ENCODE results near the gene ATRIP.
"Not testable (repeated sequence)": the region's sequence is repeated elsewhere in the genome, so short reads cannot be mapped to it uniquely, and the experiment has no call there.

Gene ATRIP

DNA sequence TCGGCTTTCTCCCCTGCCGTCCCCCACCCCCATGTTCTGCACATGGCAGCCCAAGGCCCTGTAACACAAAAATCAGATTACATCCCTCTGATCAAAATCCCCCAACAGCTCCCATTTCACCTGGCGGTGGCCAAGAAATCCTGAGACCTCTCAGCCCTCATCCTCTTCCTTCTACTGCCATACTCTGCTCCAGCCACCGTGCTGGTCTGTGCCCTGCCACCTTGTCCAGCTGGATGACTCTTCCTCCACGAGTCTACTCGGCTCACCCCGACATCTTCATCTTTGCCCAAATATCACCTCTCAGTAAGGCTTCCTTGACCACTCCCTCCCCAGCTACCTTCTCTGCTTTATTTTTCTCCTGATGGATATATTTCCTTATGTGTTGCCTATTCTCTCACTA is 9.7 kb upstream of the ATRIP start:
- no peak for DNase-seq (ENCODE audit: low spot score)

DNA sequence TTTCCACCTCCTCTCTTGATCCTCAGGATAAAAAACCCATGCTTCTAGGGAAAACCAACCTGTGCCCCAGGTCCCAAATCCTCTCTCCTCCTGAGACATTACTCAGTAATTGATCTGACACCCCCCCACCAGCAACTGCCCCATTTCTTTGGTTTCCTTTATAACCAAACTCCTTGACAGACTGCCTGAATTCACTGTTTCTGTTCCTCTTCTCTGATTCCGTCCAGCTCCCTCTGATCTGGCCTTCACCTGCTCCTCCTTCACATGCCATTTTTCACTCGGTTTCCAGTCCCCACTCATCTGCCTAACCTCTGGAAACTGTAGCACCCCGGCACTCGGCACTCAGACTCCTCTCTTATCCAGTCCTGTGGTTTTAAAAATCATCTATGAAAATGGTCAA is 8.7 kb upstream of the ATRIP start:
- DNase-seq (ENCODE audit: low spot score), result no peak

DNA sequence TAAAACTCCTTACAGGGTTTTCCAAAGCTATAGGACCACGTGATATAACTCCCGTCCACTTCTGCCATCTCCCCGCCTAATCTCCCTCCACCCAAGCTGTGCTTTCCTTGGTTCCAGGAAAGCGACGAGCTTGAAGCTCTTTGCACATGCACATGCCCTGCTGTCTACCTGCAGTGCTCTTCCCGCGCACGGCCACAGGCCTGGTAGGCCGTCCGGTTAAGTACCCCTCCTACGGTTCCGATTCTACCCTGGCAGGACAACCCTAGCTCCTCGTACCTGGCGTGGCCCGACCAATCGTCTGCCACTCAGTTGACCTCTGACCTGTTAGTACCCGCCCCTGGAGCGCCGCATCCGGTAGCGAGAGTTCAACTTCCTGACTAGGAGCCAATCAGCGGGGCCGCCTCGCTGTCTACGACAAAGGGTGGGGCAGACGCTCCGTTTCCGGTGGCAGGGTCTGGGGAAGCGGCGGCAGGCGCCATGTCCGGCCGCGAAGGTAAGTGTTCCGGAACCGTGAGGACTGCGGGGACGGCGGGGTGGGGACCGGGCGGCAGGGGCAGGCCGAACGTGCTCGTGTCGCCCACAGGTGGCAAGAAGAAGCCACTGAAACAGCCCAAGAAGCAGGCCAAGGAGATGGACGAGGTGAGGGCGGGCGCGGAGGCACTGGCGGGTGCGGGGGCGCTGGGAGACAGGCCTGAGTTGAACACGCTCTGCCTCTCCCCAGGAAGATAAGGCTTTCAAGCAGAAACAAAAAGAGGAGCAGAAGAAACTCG is 6.5 kb upstream of the ATRIP start, which contains the start of the genes CCDC51 and TMA7:
TSS of gene CCDC51 (minus strand) at position 300 of the 770 bp plus-strand sequence. CDS start 4,991 bp downstream, outside the sequence.
TSS of gene TMA7 (plus strand) at position 438 of the 770 bp plus-strand sequence. CDS start at position 478, 40 bp downstream.
- DNase-seq (ENCODE audit: low spot score), result peak; percentile 97

DNA sequence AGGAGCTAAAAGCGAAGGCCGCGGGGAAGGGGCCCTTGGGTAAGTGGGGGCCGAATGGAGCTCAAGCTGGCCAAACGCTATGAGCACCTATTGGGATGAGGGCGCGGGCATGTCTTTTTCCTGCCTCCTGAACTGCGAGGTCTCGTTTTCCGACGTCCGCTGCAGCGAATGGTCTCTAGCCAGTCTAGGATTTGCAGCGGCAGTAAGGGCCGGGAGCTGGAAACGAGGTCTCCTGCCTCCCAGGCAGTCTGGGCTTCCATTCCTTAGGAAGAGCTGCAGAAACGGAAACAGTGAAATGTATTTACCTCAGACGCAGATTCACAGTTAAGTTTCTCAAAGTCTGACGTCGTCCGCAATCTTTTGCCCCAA is 6.0 kb upstream of the ATRIP start:
- DNase-seq (ENCODE audit: low spot score), result no peak

DNA sequence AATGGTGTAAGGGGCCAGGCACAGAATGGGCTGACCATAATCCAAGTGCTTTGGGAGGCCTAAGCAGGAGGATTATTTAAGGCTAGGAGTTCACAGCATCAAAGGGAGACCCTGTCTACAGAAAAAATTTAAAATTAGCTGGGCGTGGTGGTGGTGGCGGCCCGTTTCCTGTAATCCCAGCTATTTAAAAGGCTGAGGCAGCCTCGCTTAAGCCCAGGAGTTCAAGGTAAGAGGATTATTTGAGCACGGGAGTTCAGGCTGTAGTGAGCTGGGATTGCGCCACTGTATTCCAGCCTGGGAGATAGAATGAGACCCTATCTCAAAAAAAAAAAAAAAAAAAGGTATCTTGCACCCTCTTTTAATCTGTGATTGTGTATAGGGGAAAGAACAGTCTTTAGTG is 4.6 kb upstream of the ATRIP start:
- no peak for DNase-seq (ENCODE audit: low spot score)

DNA sequence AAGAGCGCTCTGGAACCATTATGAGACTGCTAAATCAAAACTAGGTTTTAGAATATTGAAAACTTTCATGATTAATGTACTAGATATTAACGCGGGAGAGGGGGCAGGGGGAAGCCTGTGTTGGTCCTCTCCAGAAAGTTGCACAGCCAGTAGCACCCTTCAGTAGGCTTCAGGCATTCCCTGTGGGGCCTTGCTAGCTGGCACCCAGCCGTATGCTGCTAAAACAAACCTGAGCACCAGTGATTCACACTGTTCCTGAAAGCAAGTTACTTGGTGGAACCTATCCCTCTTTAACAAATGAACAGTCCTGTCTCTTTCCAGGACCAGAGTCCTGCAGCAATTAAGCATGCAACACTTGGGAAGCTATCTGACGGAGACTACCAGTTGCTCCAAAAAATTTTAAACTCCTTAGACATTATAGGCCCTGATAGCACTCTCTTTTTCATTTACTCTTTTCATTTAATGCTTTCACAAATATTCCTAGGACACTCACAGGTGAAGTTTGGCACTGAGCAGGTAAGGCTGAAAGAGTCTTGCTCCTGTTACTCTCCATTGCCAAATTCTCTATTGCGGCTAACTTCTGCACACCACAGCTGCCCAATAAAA is 1.2 kb upstream of the ATRIP start:
- no peak for DNase-seq (ENCODE audit: low spot score)

DNA sequence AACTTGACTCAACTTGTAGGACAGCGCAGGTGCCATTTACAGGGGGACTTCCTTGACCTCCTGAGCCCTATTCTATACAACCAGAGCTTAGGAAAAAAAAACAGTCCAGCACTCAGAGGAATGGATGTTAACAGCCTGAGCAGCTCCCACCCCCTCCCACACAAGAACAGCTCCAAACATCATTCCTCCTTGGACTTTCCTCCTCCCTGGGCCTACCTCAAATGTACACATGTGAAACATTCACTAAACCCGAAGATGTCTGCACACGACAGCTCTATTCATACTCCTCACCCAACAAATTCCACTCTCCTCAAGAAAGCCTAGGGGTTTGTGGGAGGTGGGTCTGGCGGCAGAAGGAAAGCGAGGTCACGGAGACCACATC is 503 bp upstream of the ATRIP start:
- no peak for DNase-seq (ENCODE audit: low spot score)

DNA sequence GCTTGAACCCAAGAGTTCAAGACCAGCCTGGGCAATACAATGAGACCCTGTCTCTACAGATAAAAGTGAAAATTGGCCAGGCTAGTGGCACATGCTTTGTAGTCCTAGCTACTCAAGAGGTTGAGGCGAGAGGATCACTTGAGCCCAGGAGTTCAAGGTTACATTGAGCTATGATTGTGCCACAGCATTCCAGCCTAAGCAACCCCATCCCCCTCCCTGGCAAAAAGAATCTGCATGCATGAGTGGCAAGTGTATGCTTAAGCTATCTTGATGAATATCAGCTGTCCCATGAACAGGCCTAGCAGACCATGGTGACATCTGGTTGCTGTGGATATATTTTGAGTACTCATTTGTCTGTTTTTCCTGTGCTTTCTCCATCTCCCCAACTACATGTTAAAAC is 4.7 kb downstream of the ATRIP start:
- no peak for DNase-seq (ENCODE audit: low spot score)

DNA sequence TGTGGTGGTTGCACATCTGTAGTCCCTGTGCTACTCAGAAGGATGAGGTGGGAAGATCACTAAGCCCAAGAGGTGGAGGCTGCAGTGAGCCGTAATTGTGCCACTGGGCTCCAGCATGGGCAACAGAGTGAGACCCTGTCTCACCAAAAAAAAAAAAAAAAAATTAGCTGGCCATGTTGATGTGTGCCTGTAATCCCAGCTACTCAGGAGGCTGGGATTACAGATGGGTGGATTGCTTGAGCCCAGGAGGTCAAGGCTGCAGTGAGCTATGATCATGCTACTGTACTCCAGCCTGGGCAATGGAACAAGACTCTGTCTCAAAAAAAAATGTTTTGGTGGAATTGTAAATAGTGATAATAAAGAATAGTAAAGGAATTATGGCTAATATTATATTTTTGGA is 9.9 kb downstream of the ATRIP start:
- no peak for DNase-seq (ENCODE audit: low spot score)

DNA sequence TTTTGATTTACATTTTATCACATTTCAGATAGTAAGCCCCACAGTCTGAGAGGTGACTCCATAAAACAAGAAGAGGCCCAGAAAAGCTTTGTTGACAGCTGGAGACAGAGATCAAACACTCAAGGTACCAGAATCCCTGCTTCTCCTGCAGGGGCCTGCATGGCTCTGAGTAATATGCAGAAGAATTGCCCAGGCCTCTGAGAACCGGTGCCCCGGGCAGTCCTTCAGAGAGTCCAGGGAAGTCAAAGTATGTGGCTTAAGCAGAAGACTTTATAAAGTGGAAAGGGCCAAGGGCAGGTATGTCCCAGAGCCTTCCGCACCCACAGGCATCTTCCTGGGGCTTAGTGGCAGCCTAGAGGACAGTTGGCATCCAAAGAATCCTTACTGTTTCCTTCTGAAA is 12.8 kb downstream of the ATRIP start:
- no peak for DNase-seq (ENCODE audit: low spot score)

DNA sequence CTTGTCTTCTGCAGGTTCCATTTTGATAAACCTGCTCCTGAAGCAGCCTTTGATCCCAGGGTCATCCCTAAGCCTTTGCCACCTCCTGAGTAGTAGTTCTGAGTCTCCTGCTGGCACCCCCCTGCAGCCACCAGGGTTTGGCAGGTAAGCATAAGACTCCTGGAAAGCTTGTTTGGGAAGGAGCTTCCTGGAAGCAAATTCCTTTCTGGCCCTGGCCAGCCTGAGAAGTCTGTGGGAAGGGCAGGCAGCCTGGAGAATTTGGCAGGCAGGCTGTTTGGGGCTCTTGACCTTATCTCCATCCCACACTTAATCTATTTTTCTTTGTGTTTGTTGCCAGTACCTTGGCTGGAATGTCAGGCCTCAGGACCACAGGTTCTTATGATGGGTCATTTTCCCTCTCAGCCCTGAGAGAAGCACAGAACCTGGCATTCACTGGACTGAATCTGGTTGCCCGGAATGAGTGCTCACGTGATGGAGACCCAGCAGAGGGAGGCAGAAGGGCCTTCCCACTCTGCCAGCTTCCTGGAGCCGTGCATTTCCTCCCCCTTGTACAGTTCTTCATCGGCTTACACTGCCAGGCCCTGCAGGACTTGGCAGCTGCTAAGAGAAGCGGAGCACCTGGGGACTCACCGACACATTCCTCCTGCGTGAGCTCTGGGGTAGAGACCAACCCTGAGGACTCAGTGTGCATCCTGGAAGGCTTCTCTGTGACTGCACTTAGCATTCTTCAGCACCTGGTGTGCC is 13.4 kb downstream of the ATRIP start:
- DNase-seq (ENCODE audit: low spot score), result no peak

DNA sequence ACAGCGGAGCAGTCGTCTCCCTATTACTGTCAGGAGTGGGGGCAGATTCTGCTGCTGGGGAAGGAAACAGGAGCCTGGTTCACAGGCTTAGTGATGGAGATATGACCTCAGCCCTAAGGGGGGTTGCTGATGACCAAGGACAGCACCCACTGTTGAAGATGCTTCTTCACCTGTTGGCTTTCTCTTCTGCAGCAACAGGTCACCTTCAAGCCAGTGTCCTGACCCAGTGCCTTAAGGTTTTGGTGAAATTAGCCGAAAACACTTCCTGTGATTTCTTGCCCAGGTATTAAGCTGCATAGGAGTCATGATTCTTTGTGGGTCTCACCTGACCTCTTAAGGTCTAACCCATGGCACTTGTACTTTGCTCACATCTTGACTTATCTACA is 14.0 kb downstream of the ATRIP start:
- no peak for DNase-seq (ENCODE audit: low spot score)

DNA sequence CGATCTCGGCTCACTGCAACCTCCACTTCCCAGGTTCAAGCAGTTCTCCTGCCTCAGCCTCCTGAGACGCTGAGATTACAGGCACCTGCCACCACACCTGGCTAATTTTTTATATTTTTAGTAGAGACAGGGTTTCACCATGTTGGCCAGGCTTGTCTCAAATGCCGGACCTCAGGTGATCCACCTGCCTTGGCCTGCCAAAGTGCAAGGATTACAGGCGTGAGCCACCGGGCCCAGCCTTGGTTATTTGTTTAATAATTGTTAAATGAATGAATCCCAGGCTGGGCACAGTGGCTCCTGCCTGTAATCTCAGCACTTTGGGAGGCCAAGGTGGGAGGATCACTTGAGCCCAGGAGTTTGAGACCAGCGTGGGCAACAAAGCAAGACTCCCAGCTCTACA is 15.2 kb downstream of the ATRIP start:
- DNase-seq (ENCODE audit: low spot score), result not testable (repeated sequence)

DNA sequence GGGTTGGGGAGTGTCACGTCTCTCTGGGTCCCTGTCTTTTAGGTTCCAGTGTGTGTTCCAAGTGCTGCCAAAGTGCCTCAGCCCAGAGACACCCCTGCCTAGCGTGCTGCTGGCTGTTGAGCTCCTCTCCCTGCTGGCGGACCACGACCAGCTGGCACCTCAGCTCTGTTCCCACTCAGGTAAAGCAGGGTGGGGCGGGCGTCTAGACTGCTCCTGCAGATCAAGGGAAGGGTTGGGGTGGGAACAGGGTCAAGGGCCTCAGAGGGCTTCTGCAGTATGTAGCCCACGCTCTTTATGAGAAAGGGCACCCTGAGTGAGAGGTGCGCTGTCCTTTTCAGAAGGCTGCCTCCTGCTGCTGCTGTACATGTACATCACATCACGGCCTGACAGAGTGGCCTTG is 17.2 kb downstream of the ATRIP start:
- no peak for DNase-seq (ENCODE audit: low spot score)

DNA sequence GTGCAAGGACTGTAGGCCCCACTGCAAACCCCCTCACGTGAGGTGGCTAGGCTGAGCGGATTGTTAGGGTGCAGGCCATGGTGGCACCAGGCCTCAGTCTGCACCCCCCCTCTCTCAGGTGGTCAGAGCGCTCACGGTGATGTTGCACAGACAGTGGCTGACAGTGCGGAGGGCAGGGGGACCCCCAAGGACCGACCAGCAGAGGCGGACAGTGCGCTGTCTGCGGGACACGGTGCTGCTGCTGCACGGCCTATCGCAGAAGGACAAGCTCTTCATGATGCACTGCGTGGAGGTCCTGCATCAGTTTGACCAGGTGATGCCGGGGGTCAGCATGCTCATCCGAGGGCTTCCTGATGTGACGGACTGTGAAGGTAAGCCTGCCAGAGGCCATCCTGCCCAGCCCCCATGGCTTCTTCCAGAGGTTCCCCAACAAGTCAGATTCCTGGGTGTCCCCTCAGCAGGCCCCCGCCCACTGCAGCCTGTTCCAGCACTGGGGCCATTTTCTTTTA is 18.2 kb downstream of the ATRIP start:
- DNase-seq (ENCODE audit: low spot score), result no peak

DNA sequence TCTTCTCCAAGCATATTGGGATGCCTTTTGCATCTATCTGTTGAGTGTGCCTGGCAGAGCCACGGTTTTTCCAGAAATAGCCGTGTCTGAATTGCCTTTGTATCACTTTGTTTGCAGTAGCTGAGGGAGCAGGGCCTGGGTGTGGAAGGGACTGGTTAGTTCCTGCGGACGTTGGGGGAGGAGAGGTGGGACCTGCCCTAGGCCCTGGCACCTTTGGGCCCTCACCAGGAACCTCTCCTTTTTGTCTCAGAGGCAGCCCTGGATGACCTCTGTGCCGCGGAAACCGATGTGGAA is 18.6 kb downstream of the ATRIP start:
- DNase-seq (ENCODE audit: low spot score), result no peak

DNA sequence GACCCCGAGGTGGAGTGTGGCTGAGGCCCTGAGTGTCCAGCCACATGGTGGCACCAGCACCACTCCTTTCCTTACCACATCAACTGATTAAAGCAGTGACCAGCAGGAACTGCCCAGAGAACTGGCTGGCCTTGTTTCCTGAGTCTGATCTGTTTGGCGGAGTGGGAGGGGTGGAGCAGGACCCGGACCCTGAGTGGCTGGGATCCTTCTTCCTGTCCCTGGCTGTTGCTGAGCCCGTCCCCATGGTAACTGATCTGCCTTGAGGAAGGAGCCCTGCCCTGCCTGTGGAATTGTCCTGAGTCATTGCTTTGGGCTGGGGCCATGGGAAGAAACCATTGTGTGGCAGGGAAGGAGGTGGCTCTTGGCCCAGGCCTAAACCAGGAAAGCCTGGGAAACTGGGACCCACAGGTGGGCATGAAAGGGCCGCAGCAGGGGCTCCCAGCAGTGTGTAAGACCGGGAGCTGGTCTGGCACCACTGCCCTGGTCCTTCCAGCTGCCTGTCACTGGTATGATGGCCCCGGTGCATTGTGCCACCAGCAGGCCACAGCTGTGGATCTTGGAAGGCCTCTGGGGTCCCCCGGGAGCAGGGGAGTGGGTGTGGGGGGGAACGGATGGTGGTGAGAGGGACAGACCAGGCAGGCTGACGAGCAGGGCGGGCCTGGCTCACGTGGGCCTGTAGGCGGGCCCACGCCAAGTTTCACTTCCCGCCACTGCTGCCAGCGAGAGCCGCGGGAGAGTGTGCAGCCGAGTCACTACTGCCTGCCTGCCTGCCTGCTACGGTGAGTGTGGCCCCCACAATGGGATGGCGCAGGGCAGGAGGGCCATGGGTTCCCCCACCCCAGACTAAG is 19.2 kb downstream of the ATRIP start:
- DNase-seq (ENCODE audit: low spot score), result peak; percentile 80

DNA sequence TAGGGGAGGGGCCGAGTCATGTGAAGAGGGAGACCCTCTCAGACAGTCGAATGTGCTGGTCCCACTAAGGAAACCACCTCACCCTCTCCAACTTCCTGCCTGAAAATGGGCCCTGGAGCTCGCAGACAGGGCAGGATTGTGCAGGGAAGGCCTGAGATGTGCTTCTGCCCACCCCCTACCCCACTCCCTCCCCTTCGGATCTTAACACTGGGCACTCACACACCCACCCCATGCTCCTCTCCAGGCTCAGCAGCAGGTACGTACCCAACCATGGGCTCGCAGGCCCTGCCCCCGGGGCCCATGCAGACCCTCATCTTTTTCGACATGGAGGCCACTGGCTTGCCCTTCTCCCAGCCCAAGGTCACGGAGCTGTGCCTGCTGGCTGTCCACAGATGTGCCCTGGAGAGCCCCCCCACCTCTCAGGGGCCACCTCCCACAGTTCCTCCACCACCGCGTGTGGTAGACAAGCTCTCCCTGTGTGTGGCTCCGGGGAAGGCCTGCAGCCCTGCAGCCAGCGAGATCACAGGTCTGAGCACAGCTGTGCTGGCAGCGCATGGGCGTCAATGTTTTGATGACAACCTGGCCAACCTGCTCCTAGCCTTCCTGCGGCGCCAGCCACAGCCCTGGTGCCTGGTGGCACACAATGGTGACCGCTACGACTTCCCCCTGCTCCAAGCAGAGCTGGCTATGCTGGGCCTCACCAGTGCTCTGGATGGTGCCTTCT is 20.0 kb downstream of the ATRIP start:
- DNase-seq (ENCODE audit: low spot score), result peak; percentile 26

DNA sequence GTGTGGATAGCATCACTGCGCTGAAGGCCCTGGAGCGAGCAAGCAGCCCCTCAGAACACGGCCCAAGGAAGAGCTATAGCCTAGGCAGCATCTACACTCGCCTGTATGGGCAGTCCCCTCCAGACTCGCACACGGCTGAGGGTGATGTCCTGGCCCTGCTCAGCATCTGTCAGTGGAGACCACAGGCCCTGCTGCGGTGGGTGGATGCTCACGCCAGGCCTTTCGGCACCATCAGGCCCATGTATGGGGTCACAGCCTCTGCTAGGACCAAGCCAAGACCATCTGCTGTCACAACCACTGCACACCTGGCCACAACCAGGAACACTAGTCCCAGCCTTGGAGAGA is 20.5 kb downstream of the ATRIP start:
- no peak for DNase-seq (ENCODE audit: low spot score)

DNA sequence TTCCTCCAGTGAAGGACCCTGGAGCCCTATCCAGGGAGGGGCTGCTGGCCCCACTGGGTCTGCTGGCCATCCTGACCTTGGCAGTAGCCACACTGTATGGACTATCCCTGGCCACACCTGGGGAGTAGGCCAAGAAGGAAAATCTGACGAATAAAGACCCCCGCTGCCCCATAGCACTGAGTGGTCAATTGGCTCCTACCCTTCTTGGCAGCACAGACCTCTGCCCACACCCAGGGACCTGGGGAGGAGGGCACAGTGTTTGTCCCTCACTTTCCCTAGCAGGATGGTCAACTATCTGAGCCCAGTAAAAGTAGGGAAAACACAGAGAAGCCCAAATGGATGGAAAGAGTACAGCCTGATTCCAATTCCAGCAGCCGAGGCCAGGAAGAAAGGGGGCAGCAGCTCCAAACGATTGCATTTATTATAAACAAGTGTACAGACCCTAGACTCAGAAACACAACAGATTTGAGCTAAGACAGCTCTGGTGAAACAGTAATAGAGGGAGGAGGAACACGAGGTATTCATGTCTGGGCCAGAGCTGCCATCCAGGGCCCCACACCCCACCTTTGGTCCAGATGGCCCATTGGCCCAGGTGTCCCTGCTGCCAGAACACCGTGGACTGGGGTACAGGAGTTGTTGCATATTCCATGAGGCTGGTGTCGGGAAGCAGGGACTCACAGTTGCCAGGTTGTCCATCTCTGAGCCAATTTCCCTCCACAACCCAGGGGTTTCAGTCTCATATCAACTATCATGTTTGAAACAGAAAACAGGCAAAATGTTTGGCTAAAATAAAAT is 21.1 kb downstream of the ATRIP start:
- DNase-seq (ENCODE audit: low spot score), result no peak

DNA sequence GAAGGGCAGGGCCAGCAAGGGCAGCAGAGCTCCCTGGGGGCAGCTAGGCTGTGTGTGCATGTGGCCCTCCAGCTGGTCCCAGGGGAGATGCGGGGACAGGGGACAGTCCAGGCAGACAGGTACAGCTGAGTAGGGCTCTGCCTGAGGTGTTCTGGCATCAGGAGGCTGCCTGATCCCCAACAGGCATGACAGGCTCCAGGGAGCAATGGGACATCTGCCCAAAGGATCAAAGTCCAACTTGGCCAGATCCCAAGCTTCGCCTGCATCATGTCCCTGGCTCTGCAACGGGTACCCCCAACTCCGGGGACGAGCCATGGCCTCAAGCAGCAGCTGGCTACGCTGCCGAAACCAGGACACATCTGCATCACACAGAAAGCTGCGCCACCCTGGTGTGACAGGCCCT is 21.8 kb downstream of the ATRIP start:
- DNase-seq (ENCODE audit: low spot score), result no peak

All from CD4-positive, alpha-beta T cell treated with Interleukin-6 at 100 ng/mL for 8 hours (primary cell).